CD4-positive, alpha-beta T cell treated with Interleukin-21 for 1 hour (primary cell): Measurements from ENCODE around the gene NTN4.

Experiments
- DNase-seq: peaks from one replicate; pipeline ENCODE4 v3.0.0-alpha.2; 2020

NTN4 gene

DNA sequence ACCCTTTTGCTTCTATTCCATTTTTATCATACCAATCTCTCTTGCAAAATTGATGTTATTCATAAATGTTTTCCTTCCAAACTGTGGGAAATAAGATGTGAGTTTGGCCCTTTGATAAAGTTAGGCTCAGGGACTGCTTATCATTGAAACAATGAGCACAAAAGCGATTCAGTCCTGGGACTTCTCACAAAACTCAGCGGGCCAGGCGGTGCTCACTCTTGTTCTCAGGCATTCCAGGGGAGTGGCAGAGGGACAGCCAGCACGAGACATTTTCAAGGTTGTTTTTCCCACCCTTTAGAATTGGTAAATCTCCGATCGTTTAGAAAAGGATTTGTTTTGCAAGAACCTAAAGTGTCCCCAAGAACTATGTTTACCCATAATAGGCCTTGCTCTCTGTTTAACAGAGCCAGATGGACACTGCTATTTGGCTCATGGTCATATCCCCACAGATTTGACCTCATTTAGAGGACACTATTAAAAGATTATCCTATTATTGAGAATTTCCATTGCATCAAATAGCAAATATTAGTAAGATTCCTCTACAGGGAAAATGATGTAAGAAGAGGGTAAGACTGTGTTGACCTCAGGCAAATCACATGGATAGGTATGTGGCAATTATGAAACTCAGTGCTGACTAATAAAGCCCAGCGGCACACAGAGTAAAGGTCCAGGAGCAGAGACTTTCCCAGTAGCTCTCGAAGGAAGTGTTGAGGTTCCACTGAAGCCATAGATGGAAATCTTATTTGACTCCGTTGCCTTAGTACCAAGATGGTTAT lies 136.6 kb downstream of the NTN4 start:
- DNase-seq, result no peak

DNA sequence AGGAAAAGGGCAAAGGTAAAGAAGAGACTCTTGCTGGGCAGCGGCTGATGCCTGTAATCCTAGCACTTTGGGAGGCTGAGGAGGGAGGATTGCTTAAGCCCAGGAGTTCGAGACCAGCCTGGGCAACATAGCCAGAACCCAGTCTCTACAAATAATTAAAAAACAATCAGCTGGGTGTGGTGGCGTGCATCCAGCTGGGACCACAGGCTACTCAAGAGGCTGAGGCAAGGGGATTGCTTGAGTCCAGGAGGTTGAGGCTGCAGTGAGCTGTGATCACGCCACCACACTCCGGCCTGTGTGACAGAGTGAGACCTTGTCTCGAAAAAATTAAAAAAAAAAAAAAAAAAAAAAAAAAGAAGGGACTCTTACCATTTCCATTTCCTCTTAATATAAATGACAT lies 138.9 kb downstream of the NTN4 start:
- no peak for DNase-seq

DNA sequence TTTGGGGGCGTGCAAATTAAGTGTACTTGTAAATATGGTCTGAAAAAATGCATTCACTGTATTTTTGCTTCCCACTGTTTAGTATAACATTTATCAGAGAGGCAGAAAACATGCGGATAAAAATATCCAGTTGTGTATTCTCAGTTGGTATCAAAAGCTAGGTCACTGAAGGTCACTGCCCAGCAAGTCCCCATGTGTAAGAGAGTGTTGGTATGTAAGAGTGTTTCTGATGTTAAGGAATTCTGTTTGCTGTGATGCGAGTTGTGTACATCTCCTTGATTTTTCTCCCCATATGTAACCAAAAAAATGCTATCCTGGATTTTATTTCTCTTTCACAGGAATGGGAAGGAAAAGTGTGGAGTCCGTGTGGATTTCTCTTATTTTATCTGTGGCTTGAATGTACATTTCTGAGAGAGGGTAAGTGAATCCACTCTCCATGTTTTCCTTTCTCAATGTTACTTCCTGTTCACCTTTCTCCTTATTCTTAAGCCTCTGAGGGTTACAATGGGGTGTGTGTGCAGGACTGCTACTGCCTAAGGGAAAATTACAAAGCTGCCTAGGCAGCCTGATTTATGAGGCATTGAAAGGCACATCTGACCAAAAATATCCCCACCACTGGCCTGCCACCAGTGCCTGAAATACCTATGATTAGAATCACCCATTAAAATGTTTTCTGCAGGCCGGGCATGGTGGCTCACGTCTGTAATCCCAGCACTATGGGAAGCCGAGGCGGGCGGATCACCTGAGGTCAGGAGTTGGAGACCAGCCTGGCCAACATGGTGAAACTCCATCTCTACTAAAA lies 141.4 kb downstream of the NTN4 start:
- DNase-seq, result no peak

DNA sequence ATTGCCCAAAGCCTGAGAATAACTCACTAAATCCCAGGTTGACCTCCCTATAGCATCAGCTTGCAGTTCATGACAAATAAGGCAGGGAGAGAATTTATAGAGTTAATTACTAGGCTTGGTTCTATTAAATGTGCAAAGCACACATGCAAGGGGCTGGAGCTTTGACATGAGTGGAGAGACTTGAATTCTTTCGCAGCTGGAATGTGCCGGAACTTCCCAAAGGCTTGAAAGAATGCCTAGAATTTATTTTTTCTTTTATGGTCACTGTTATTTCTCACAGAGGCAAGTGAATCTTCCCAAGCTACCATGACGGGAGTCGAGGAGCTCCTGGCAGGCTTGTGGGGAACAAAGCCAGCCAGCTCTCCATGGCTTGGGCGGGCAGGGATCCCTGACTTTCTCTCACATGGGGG lies 143.8 kb downstream of the NTN4 start:
- no peak for DNase-seq

DNA sequence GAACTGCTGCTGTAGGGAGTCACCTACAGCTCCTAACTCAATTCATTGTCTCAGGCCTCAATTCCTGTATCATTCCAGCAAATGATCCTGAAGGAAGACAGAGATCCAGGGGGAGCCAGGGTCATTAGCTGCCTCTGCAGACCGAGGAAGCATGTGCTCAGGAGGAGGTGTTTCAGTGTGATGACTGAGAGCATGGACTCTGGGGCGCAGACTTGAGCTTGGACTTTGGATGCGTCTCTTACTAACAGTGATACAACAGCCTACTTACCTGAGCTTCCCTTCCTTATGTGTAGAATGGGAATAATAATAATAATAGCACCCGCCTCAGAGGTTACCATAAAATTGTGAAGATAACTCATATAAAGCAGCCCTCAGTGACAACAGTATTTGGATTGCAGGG lies 147.3 kb downstream of the NTN4 start:
- DNase-seq, result no peak

DNA sequence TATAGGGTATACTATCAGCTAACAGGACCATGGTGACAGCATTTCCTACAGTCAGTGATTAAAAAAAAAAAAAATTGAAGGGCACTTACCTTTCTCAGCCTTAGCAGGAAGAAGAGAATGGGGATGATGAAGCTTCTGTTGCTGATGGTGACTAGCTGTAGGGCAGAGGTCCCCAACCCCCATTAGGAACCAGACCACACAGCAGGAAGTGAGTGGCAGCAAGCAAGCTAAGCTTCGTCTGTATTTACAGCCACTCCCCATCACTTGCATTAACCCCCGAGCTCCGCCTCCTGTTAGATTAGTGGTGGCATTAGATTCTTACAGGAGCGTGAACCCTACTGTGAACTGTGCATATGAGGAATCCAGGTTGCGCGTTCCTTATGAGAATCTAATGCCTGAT lies 148.0 kb downstream of the NTN4 start:
- DNase-seq, result no peak

DNA sequence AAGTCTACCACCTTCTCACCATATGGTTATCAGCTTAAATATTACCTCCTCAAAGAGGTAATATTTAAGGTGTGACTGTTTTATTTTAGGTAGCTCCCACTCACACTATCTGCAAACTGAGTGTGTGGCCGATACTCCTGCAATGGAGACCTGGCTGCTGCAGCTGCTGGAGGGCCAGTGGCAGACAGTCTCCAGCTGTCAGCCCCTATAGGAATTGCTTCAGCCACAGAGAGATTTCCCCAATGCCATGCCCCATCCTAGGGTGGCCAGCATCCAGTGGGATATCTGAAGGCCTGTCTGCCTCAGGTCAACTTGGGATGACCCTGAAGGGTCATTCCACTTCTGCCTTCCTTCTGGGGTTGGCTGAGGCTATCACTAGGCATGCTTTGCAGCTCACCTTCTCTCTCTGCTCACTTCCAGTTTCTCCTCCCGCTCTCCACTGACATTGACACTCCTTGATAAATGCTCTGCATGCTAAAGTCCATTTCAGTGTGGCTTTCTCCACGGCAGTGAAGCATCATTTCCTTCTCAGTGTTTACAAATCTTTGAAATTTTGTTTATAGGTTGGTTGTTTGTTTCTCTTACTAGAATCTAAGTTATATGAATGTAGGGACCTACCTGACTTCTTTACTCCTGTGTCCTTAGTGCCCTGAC lies 149.1 kb downstream of the NTN4 start:
- DNase-seq, result no peak

DNA sequence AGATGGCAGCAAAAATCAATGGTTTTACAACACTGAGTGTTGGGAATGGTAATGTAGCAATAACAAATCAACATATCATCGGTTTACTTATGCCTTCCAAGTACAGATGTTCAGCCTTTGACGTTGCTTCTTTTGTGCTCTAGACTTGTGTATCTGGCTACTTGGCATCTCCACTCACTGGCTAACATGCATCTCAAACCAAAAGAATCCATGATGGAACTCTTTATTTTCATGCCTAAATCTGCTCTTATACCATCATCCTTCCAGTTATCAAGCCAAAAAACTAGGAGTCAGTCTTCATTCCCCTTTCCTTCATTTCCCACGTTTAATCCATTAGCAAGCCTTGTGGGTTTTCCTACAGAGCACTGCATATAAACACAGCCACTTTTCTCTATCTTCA lies 150.0 kb downstream of the NTN4 start:
- DNase-seq, result no peak

DNA sequence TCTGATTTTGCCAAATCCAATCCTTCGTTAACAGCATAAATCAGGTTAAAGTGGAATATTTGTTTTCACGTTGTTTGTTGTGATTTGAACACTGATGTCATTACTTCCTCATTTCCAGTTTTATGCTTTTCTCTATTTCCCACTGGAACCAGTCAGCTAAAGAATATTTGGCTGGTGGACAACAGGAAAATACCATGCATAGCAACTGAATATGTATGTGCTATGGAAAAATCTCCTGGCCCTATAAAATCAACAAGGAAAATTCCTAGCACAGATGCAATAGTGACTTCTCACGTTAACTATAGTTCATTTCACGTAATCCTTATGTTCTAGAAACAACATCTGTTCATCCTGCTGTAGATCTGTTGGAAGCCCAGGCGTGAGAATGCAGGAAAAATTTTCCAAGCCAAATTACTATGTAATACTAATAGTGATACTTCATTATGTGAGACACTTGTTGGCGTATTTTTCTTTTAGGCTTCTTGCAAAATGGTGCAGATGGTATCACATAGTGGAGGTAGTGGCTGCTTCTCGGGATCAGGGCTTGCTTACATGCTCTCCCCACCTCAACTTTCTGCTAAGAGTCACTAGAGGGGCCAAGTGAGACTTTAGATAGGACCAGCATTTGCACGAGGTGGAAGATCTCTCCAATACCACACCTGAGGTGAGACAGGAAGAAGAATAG lies 153.0 kb downstream of the NTN4 start:
- no peak for DNase-seq

DNA sequence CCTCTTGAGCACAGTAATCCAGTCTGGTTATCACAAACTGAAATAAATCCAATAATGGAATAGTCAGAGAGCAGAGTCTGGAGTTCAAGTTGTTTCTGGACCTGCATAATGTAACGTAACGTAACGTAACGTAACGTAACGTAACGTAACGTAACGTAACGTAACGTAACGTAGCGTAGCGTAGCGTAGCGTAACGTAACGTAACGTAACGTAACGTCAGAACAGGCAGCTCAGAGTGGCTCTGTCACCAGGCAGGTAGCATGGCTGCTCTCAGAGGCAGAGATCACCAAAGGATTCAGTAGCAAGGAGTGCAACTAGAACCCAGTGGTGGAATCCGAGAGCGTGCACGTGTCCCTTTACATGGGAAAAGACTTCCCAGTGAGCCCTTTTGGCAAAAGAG lies 153.6 kb downstream of the NTN4 start:
- no peak for DNase-seq

DNA sequence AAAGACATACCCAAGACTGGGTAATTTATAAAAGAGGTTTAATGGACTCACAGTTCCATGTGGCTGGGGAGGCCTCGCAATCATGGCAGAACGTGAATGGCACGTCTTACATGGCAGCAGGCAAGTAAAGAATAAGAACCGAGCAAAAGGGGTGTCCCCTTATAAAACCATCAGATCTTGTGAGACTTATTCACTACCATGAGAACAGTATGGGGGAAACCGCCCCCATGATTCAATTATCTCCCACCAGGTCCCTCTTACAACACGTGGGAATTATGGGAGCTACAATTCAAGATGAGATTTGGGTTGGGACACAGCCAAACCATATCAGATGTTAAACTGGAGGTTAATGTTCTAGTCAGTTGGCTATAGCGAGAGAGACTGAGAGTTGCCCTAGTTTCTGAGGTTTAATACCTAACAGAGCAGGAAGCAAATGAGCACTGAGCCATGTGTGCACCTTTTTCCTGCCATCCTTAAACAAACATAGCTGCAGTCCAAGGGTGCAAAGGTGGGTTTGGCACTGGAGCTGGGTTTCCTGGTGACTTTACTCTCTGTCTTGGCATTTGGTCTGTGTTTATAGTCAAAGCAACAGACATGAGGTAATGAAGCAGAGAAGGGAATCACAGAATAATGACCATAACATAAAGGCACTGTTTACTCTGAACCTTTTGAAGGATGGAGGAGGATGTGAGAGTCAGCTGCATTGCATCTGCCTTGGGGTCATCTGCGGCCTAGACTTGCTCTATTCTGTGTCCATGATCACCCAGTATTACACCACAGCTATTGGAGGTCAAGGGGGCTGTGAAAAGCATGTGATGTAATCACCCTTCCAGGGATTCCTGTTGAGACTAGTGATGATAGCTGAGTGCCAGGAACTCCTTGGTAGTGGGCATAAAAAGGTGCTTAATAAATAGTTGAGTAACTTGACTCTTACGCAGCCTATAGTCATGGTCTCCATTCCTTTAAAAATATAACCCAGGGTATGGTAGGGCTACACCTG lies 155.6 kb downstream of the NTN4 start:
- DNase-seq, result no peak

DNA sequence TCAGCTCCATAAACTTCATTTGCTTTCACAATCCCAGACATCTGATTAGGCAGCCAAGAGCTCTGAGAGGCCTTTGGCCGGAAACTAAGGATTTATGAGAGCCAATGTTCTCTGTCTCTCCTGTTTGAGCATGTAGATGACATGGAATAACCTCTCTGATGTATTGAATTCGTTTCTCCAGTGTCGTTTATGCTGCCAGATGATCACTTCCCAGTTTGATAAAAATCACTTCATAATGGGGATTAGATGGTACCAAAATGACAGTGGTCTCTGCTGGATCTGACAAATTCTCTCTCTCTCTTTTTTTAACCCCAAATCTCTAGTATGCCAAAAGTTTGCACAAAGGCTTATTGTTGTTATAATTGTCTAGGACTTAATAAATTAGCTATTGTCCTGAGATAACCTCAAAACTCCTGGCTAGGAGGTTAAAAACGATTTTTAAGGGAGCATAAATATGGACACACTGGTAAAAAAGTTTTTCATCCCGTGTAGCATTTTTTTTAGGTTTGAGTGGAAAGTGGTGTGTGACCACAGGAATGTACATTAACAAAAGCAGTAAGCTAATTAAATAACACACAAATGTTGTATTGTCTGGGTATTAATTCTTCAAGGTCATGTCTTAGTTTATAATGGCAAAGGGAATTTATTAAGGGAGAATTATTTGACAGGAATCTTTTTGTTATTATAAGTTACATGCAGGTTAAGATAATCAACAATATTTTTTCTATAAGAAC lies 156.7 kb downstream of the NTN4 start:
- no peak for DNase-seq

DNA sequence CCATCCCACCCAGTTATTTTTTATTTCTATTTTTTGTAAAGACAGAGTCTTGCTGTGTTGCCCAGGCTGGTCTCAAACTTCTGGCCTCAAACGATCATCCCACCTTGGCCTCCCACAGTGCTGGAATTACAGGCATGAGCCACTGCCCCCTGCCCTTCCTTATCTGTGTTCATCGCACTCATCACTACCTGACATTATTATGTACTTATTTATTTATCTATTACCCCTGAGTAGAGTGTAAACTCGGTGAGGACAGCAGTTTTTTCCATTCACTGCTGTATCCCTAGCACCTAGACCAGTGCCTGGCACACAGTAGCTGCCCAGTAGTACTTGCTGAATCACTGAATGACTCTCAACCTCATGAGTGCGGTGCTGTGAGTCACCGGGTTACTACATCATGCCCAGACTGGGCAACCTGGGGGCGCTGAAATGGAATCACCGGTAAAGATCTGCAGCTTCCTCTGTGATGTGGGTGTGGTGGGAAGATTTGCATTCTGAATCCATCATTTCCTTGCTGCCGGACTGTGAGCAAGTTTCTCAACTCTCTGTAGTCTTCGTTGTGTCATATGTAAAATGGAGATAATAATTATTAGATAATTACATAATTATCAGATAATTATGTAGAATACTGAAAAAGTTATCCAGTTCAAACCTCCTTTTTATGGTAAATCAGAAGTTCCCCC lies 157.4 kb downstream of the NTN4 start:
- no peak for DNase-seq

DNA sequence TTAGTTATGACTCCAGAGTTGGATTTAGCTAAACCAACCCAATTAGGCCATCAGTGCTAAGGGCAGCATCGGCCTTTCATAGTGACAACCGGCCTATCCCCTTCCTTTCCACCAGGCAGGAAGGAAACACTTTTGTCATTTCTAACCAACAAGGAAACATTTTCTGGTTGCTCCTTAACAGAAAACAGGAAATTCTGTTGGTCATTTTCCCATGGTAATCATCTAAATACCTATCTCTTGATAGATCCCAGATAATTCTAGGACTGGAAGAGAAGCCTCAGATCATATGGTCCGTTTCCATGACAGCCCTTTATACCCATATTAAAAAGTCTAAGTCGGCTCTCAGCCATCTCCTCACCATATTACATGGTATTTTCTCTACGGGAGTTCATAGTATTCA lies 160.1 kb downstream of the NTN4 start:
- no peak for DNase-seq

DNA sequence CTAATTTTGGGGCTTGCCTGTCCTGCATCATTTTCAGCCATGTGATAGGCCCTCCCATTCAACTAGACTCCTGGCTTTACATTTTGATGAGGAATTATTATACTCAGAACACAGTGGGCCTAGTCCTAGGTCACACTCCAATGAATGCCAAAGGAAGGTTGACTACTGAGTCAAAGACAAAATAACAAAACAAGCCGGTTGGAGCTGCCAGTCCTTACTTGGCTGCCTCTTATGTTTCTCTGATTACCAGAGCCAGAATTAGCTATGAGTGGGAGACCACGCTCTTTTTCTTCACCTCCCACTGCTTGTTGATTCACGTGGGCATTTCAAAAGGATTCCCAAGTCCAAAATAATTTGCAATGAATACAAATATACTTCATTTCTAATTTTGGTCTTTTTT lies 161.2 kb downstream of the NTN4 start:
- DNase-seq, result no peak

DNA sequence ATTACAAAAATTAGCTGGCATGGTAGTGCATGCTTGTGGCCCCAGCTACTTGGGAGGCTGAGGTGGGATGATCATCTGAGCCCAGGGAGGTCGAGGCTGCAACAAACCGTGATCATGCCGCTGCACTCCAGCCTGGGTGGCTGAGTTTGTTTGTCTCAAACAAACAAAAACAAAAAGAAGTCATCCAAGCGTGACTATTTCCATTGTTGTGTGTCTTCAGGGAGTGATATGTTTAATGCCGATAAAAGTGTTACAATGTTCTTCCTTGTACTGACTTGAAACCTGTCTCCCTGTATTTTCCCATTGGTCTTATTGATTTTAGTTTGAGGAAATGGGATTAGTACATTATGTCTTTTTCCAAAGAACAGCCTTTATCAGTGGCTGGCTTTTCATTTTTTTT lies 163.7 kb downstream of the NTN4 start:
- no peak for DNase-seq

DNA sequence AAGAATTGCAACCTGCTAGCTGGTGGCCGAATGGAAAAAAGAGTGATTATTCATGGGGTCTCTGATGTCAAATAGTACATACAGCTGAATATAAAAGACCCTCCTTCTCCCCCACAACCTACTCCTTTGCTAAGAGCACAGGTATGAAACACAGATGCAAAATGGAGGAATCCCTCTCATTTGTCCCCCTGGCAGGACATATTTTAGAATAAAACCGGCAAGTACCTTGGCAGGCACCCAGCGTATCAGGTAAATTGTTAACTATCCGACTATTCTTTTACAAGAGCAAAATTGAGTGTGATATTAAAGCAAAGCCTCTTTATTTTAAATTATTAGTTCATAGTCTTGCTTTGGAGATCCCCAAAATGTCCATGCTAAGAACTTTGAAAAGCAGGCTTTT lies 165.6 kb downstream of the NTN4 start:
- DNase-seq, result no peak

DNA sequence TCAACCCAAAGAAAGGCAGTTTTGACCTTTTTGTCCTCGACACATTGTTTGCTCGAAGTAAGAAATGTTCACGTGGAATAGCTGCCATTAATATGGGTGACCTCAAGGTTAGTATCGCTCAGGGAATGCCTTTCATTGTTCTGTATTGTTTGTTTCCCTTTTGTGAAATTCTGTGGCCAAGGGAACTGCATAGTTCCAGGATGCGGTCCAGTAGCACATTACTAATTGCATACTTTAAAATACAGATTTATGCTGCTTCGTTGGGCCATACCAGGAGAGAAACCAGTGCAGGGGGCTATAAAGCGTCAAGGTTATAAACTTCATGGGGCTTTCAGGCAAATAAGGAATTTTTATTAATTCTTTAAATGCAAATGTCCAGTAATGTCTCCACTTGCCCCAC lies 166.0 kb downstream of the NTN4 start:
- no peak for DNase-seq

DNA sequence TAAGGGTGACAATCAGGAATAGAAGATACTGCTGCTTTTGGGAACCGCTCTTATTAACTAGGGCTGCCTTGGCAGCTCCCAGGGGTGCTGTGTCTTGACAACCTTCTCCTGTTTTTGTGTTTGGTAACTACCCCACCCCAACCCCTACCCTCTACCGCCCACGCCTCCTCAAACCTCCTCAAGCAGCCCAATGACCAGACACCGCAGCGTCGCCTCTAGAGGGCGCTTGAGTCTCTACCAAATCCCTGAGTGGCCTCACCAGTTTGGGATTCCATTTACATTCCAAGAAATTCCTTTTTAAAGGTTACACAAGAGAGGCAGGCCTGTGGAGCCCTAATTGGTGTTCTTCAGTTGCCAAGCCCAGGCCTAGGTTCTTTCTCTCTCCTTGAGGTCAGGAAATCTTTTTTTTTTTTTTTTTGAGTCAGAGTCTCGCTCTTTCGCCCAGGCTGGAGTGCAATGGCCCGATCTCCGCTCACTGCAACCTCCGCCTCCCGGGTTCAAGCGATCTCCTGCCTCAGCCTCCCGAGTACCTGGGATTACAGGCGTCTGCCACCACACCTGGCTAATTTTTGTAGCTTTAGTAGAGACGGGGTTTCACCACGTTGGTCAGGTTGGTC lies 166.9 kb downstream of the NTN4 start:
- DNase-seq, result peak; percentile 17

DNA sequence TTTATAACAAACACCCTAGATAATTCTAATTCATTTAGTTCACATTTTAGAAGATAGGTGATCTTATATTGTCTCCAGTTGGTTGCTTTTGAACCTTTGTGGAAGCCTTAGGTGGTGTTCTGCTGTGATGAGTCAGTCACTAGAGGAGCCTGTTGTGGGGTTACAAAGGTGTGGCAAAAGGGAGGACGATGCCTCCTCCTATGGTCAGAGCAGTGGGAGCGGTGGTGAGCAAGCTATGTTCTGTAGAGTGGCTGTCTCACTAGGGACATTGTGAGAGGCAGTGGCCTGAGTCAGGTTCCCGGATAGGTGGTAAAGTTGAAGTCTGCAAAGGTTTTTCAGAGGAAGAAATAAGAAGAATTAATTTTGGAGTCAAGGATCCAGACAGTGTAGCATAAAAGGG lies 167.7 kb downstream of the NTN4 start:
- no peak for DNase-seq
